ENCODE results near the gene CLIP1.
"Not testable (repeated sequence)": the region's sequence is repeated elsewhere in the genome, so short reads cannot be mapped to it uniquely, and the experiment has no call there.

Gene CLIP1

GRCh38 chr12:122421187-122421820 lies 1.2 kb downstream of the CLIP1 start:
- peaks cover 21 to 28% of the 10 kb centered on the region in 2 donors for H3K4me1 Mint-ChIP-seq (ENCODE audit: low read depth in 2 of 2)
- H3K9me3 Mint-ChIP-seq: no peaks in the 10 kb centered on the region
- peak overlapping the region; percentile 71 to 91 for H3K27ac Mint-ChIP-seq
- ATAC-seq (replicated peaks): no peak
- no peak for DNase-seq
- H3K27me3 Mint-ChIP-seq: no peaks in the 10 kb centered on the region
- no peaks in the 10 kb centered on the region for H3K36me3 Mint-ChIP-seq (ENCODE audit: insufficient read depth)
- peak overlapping the region; percentile 85 to 93 for H3K4me3 Mint-ChIP-seq

GRCh38 chr12:122420471-122421162 lies 1.9 kb downstream of the CLIP1 start:
- ATAC-seq (replicated peaks) (no peak), DNase-seq (no peak)
- H3K36me3 Mint-ChIP-seq (ENCODE audit: insufficient read depth): no peaks in the 10 kb centered on the region
- no peaks in the 10 kb centered on the region for H3K9me3 Mint-ChIP-seq
- no peaks in the 10 kb centered on the region for H3K27me3 Mint-ChIP-seq
- H3K27ac Mint-ChIP-seq: peak overlapping the region in 1 of 2 donors; percentile 38
- H3K4me3 Mint-ChIP-seq: peak overlapping the region; percentile 62 to 93
- peaks cover 21 to 28% of the 10 kb centered on the region in 2 donors for H3K4me1 Mint-ChIP-seq (ENCODE audit: low read depth in 2 of 2)

GRCh38 chr12:122419094-122419493 lies 3.4 kb downstream of the CLIP1 start:
- not testable (repeated sequence) for H3K9me3 Mint-ChIP-seq; H3K36me3 Mint-ChIP-seq (ENCODE audit: insufficient read depth); H3K27ac Mint-ChIP-seq; H3K27me3 Mint-ChIP-seq; DNase-seq; ATAC-seq (replicated peaks); H3K4me3 Mint-ChIP-seq
- peaks cover 21 to 28% of the 10 kb centered on the region in 2 donors for H3K4me1 Mint-ChIP-seq (ENCODE audit: low read depth in 2 of 2)

- not testable (repeated sequence) for DNase-seq; H3K9me3 Mint-ChIP-seq; H3K36me3 Mint-ChIP-seq (ENCODE audit: insufficient read depth); H3K27me3 Mint-ChIP-seq; H3K4me3 Mint-ChIP-seq; ATAC-seq (replicated peaks); H3K27ac Mint-ChIP-seq
- peaks cover 14 to 28% of the 10 kb centered on the region in 2 donors for H3K4me1 Mint-ChIP-seq (ENCODE audit: low read depth in 2 of 2)
Observed at GRCh38 chr12:122415665-122416064, 6.8 kb downstream of the CLIP1 start.

GRCh38 chr12:122413516-122414404 lies 8.7 kb downstream of the CLIP1 start:
- H3K27ac Mint-ChIP-seq: peak overlapping the region; percentile 84 to 86
- no peaks in the 10 kb centered on the region for H3K36me3 Mint-ChIP-seq (ENCODE audit: insufficient read depth)
- no peaks in the 10 kb centered on the region for H3K27me3 Mint-ChIP-seq
- peaks cover 14 to 22% of the 10 kb centered on the region in 2 donors for H3K4me1 Mint-ChIP-seq (ENCODE audit: low read depth in 2 of 2)
- no peaks in the 10 kb centered on the region for H3K9me3 Mint-ChIP-seq
- H3K4me3 Mint-ChIP-seq: peak overlapping the region; percentile 46 to 71
- no peak for DNase-seq
- no peak for ATAC-seq (replicated peaks)

- Mint-ChIP-seq H3K27me3 (no peaks in the 10 kb centered on the region), H3K9me3 (no peaks in the 10 kb centered on the region), H3K36me3 (ENCODE audit: insufficient read depth) (no peaks in the 10 kb centered on the region), H3K4me3 (peak overlapping the region; percentile 46 to 71), H3K4me1 (ENCODE audit: low read depth in 2 of 2) (peaks cover 10 to 17% of the 10 kb centered on the region in 2 donors), H3K27ac (peak overlapping the region; percentile 84 to 86)
- ATAC-seq (replicated peaks) (peak; percentile 66), DNase-seq (no peak)
Observed at GRCh38 chr12:122412851-122413433, 9.5 kb downstream of the CLIP1 start.

- H3K27me3 Mint-ChIP-seq: no peaks in the 10 kb centered on the region
- peak overlapping the region in 1 of 2 donors; percentile 31 for H3K4me3 Mint-ChIP-seq
- H3K9me3 Mint-ChIP-seq: no peaks in the 10 kb centered on the region
- ATAC-seq (replicated peaks): no peak
- peaks cover 12 to 15% of the 10 kb centered on the region in 2 donors for H3K4me1 Mint-ChIP-seq (ENCODE audit: low read depth in 2 of 2)
- DNase-seq: no peak
- H3K36me3 Mint-ChIP-seq (ENCODE audit: insufficient read depth): no peaks in the 10 kb centered on the region
- no peak overlapping the region for H3K27ac Mint-ChIP-seq
Observed at GRCh38 chr12:122411537-122411936, 10.9 kb downstream of the CLIP1 start.

- Mint-ChIP-seq H3K36me3 (ENCODE audit: insufficient read depth) (no peaks in the 10 kb centered on the region), H3K9me3 (no peaks in the 10 kb centered on the region), H3K27me3 (no peaks in the 10 kb centered on the region), H3K27ac (peak overlapping the region; percentile 15 to 49), H3K4me3 (no peak overlapping the region), H3K4me1 (ENCODE audit: low read depth in 2 of 2) (peaks cover 14% of the 10 kb centered on the region in 2 donors)
- no peak for ATAC-seq (replicated peaks)
- DNase-seq: no peak
Observed at GRCh38 chr12:122407208-122407607, 15.3 kb downstream of the CLIP1 start.

- H3K36me3 Mint-ChIP-seq (ENCODE audit: insufficient read depth): no peaks in the 10 kb centered on the region
- H3K27ac Mint-ChIP-seq: peak overlapping the region in 1 of 2 donors; percentile 49
- no peaks in the 10 kb centered on the region for H3K27me3 Mint-ChIP-seq
Observed at GRCh38 chr12:122406701-122407164, 15.7 kb downstream of the CLIP1 start.

GRCh38 chr12:122403831-122404230 lies 18.6 kb downstream of the CLIP1 start:
- peaks cover 6% of the 10 kb centered on the region for H3K36me3 Mint-ChIP-seq (ENCODE audit: insufficient read depth)
- H3K4me3 Mint-ChIP-seq: no peak overlapping the region
- no peaks in the 10 kb centered on the region for H3K27me3 Mint-ChIP-seq
- peaks cover 22 to 28% of the 10 kb centered on the region in 2 donors for H3K4me1 Mint-ChIP-seq (ENCODE audit: low read depth in 2 of 2)
- peak overlapping the region in 1 of 2 donors; percentile 8 for H3K27ac Mint-ChIP-seq
- no peaks in the 10 kb centered on the region for H3K9me3 Mint-ChIP-seq
- ATAC-seq (replicated peaks): no peak
- DNase-seq: no peak

More at GRCh38 chr12:122406701-122407164, 15.7 kb downstream of the CLIP1 start:
- Mint-ChIP-seq H3K4me3 (no peak overlapping the region), H3K4me1 (ENCODE audit: low read depth in 2 of 2) (peaks cover 14% of the 10 kb centered on the region in 2 donors), H3K9me3 (no peaks in the 10 kb centered on the region)
- ATAC-seq (replicated peaks) (no peak), DNase-seq (no peak)

GRCh38 chr12:122403115-122403770 lies 19.2 kb downstream of the CLIP1 start:
- Mint-ChIP-seq H3K36me3 (ENCODE audit: insufficient read depth) (peaks cover 6% of the 10 kb centered on the region), H3K9me3 (no peaks in the 10 kb centered on the region), H3K27me3 (no peaks in the 10 kb centered on the region), H3K4me3 (no peak overlapping the region), H3K4me1 (ENCODE audit: low read depth in 2 of 2) (peaks cover 22 to 28% of the 10 kb centered on the region in 2 donors), H3K27ac (peak overlapping the region in 1 of 2 donors; percentile 8)
- DNase-seq: no peak
- ATAC-seq (replicated peaks): no peak

GRCh38 chr12:122402264-122402663 lies 20.2 kb downstream of the CLIP1 start:
- ATAC-seq (replicated peaks) (no peak), DNase-seq (no peak)
- H3K9me3 Mint-ChIP-seq: no peaks in the 10 kb centered on the region
- no peak overlapping the region for H3K27ac Mint-ChIP-seq
- H3K27me3 Mint-ChIP-seq: no peaks in the 10 kb centered on the region
- peaks cover 19 to 28% of the 10 kb centered on the region in 2 donors for H3K4me1 Mint-ChIP-seq (ENCODE audit: low read depth in 2 of 2)
- peaks cover 13% of the 10 kb centered on the region for H3K36me3 Mint-ChIP-seq (ENCODE audit: insufficient read depth)
- no peak overlapping the region for H3K4me3 Mint-ChIP-seq

Data from effector memory CD8-positive, alpha-beta T cell (primary cell).